HS-27A (cell line): Measurements from ENCODE around the gene FIBP.

Experiments used
- DNase-seq: peaks from one replicate; pipeline ENCODE4 v3.0.0-alpha.2; 2012; ENCODE audit warnings: low read depth, missing footprints

FIBP gene

DNA sequence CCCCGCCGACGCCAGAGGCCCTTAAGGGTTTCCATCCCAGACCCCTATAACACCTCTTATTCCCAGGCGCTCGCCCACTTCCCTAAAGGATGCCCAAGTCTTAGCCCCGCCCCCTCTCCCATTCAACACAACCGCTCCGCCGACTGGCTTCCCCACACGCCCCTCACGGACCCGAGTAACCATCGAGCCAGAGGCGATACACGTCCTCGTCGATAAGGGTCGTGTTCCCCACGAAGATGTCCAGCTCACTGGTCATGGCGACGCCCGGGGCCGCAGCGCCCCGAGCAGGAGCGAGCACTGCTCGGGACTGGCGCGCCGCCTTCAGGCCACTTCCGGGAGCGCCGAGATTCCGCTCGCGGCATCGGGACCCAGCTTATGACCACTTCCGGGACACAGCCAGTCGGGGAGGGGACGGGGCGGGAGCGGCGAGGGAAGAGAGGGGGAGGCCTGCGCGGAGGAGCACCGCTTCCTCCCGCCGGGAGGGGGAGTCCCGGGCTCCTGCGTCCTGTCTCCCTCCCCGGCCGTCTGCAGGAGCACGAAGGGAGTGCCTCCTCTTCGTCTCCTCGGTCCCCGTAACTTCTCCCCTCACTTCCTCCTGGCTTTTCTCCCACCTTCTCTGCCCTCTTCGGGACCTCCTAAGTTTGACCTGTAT, at the start of gene FIBP:
TSS of gene FIBP (minus strand) at position 309 of the 652 bp plus-strand sequence. CDS start at position 256, 53 bp downstream.
- peak; percentile 96 for DNase-seq

DNA sequence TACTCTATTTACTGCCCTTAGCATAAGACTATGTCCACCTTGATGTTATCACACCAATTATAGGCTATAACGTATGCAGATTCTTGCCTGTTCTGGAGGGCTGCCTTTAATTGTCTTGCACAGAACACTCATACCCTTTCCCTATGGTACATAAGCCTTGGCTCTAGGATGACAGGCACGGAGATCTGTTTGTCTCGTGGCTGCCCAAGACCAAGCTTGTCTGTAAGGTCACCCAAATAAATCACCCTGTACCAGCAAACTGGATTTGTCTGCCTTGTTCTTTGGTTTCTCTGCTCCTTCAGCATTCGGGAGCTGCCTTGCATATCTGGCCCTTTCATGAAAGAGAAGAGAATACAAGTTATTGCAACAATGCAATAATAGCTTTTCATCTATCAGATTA, 49.5 kb upstream of the FIBP start:
- no peak for DNase-seq

DNA sequence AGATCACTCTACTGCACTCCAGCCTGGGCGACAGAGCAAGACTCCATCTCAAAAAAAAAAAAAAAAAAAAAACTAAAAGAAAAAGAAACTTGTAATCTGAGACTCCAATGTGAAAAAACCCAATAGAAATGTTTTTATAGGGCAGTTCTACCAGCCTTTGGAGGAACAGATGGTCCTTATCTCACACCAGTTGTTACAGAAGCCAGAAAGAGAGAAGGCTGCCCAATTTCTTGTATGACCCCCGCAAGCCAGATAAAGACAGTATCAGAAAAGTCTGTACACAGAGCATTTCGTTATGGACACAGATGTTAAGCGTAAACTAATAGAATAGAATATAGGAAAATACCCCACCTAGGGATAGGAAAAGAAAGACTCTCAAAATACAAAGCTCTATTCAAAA, 45.7 kb upstream of the FIBP start:
- no peak for DNase-seq

DNA sequence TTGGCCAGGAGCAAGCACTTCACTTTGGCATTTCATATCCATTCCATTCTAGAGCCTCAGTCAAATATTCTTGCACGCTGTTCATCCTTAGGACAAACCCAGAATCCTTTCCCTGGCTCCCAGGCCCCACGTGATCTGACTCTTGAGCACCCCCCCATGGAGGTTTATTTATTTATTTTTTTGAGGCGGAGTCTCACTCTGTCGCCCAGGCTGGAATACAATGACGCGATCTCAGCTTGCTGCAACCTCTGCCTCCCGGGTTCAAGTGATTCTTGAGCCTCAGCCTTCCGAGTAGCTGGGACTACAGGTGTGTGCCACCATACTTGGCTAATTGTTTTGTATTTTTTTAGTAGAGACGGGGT, 44.3 kb upstream of the FIBP start:
- DNase-seq, result no peak

DNA sequence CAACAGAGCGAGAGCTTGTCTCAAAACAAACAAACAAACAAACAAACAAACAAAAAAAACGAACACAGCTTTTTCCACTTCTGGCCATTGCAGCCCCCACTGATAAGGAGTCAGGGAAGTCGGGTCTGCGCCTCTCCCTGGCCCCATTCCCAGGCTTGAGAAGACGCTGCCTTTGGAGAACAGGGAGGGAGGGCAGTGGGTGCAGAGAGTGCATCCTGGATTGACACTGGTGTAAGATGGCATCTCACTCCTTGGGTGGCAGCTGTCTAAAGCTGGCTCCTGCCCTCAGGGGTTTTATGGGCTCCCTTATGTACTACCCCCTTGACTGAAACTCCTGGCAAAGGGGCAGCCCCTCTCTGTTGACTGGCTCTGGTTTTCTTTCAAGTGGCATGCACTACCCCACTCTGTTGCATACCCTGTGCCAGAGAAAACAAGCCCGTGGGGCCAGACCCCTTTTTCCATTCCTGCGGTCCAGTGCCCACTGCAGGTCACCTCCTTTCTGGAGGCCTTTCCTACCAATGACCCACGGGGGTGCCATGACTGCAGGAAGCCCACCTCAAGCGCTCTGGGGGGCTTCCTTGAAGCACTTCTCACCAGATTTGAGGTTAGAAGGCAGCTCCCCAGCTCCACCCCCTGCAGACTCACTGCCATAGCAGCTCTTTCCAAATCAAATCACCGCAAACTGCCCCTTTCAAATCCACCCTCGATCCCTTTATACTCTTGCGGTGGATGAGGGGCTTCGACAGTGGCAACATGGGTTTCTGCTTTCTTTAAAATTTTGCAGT, 43.7 kb upstream of the FIBP start:
- DNase-seq, result no peak

DNA sequence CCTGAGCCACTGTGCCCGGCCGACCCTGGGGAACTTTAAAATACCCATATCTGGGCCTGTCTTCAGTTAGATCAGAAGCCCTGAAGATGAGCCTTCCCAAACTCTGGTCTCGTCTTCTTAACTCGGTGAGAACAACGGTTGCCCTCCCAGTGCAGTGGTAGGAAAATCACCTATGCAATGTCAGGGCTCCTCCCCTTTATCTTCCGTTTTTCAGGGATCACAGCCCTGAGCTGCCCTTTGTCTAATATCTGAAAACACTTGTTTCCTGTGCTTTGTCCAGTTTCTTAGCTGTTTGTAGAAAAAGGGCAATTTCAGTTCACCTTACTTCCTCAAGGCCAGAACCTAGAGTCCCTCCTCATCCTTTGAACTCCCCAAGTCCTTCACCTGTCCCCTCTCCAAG, 40.4 kb upstream of the FIBP start:
- no peak for DNase-seq

DNA sequence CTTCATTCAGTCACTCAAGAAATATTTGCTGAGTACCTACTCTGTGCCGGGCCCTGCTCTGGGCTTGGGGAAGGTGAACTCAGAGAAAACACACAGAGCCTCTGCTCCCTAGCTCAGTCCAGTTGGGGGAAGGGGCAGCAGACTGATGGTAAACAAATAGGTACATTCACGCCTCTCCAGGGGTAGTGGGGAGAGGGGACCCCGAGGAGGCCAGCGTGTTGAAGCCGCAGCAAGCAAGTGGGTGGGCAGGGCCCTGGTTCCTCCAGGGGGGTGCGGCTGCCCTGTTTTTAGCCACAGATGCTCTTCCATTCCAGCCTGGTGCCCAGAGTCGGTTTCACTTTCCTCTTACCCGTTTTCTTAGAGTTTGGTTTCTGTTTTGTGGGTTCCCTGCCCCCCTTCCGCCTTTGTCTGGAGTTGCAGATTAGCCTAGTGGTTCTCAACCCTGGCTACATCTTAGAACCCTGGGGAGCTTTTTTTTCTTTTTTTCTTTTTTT, 39.7 kb upstream of the FIBP start:
- DNase-seq, result no peak

DNA sequence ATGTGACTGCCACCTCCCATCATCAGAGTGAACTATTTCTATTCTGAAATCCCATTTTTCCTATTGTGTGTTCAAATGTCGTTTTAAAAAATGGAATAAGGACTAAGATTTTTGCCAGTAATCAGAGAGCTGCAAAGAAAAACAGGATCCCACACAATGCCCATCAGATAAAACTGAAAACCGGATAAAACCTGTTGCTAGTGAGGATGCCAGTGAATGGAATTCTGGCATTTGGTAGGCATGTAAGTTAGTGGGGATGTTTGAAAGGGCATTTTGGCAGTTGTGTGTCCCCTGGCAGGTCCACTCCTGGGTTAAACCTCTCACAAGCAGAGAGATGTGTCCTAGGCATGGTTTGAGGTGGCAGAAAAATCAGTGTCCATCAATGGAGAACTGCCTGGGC, 37.1 kb upstream of the FIBP start:
- DNase-seq, result no peak

DNA sequence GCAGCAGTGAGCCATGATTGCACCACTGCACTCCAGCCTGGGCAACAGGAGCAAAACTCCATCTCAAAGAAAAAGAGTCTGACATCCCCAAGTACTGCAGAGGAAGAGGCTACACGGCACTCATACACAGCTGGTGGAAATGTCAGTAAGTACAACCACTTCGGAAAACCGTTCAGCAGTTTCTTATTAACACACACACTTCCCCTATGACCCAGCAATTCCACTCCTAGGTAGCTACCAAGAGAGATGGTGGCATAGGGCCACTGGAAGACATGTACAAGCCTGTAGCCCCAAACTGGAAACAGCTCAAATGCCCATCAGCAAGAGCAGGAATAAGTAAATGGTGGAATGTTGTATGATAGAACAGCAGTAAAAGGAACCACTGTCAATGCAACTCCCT, 34.3 kb upstream of the FIBP start:
- no peak for DNase-seq

DNA sequence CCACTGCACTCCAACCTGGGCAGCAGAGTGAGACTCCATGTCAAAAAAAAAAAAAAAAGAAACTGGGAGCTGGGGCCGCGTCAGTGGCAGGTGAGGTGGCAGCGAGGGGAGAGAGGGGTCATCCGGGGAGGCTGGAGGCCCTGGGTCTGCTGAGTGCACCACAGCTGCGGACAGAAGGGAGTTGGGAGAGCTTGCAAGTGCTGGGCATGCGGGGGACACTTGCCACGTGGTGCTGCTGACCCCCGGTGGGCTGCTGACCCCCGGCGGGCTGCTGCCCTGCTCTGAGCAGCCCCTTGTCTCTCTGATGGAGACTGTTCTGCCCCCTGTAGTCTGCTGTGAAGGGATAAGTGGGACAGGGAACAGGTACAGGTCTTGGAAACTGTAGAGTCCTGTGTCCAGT, 33.6 kb upstream of the FIBP start:
- DNase-seq, result no peak

DNA sequence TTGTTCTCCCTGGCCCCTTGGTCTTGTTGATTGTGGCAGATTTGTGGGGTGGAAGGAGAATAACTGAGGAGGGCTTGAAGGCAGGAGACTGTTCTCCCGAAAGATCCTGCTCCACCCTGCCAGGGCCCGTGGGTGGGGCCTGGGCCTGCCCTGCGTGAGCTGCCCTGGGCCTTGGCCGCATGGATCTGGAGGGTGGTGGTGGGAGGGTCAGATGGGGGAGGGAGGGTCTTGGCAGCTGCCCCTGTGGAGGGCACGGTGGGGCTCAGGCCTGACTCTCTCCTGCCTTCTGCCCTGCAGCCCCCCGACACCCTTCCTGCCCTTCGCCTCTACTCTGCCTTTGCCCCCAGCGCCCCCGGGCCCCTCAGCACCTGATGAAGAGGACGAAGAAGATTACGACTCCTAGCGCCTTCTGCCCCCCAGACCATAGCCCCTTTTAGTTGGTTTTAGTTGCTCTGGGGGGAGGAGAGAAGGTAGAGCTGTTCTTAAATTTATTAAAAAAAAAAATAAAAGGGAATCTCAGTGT, 32.8 kb upstream of the FIBP start:
- no peak for DNase-seq

DNA sequence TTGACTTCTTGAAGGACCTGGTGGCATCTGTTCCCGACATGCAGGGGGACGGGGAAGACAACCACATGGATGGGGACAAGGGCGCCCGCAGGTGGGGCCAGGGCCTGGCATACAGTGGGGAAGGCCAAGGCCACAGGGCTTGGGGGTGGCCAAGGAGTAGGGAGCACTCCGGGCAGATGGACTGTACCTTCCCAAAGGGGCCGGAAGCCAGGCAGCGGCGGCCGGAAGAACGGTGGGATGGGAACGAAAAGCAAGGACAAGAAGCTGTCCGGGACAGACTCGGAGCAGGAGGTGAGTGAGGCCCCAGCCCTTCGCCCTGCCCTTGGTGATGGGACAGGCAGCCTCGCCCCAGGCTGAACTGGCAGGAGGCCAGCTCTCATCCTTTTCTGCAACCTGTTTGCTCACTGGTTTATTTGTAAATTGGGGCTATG, 32.1 kb upstream of the FIBP start:
- no peak for DNase-seq

DNA sequence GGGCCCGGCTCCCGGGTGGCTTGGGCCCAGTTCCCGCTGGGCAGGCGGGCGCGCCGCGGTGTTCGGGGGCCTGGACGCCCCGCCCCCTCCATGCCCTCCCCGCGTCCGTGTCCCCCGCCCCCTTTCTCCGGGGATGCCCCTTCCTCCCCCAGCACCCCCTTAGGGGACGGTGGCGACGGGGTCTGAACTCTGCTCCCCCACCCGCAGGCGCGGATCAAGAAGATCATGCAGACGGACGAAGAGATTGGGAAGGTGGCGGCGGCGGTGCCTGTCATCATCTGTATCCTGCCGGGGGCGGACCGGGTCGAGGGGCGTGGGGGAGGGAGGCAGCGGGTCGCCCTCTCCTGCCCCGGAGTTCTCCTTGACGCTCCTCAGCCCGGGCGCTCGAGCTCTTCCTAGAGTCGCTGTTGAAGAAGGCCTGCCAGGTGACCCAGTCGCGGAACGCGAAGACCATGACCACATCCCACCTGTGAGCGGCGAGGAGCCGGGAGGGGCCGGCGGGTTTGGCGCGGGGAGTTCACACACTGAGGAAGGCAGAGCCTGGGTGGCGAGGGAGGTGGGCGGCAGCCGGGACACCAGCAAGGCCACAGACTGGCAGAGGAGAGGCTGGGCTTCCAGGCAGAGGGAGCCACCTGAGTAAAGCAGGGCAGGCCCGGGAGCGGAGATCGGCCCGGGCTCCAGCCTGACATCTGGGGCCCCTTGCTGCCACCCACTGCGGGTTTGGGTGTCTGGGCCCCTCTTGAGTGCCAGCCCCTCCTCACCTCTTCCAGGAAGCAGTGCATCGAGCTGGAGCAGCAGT, 31.5 kb upstream of the FIBP start:
- no peak for DNase-seq

DNA sequence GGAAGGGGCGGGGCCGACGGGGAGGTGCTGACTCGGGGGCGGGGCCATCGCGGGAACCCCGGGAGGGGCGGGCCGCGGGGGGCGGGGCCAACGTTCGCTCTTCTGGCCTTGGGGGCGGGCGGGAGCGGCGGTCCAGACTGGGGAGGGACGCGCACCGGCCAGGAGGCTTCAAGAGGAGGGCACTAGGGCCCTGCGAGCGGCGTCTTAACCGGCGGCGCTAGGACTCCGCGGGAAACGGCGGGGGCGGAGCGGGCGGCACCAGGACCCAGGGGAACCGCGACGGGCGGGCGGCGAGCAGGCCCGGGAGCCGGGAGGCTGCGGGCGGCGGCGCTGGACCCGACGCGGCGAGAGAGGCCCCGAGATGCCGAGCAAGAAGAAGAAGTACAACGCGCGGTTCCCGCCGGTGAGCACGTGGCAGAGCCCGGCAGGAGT, 30.9 kb upstream of the FIBP start, which contains the start of gene DRAP1:
TSS of gene DRAP1 (plus strand) at position 286 of the 432 bp plus-strand sequence. CDS start at position 362, 76 bp downstream.
- peak; percentile 87 for DNase-seq

DNA sequence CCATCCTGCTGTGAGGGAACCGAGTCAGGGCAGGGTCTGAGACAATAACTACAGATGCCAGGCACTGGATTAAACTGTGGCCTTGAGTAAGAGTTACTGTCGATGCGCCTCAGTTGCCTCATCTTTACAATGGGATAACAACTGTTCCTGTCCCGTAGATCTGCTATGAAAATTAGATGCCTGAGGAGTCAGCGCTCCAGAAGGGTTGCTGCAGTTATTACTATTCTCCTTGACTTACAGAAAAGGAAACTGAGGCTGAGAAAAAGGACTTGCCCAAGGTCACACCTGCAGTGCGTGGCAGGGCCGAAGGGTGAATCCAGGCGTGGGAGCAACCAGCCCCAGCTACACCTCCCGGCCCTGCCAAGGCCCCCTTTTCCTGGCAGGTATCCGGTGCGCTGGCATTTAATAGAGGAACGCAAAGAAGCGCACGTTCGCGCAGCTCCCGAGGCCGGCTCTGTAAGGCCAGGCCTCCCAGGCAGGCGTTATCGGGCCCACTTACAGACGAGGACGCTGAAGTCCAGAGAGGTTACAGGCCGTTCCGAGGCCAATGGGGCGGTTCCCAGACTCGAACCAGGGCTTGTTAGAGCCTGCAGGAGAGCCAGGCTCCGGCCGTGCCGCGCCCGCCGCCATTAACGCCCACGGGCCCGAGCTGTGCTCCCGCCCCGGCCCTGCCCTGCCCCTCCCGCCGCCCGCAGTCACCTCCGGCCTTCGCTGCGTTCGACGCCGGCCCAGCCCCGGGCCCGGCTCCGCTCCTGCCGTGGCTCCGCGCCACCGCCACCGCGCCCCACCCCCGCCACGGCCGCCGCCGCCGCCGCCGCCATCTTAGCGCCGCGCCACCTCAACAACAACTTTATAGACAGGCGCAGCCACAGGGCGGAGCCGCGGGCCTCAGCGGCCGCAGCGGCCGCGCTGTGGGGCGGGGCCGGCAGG, 30.2 kb upstream of the FIBP start, which contains the start of gene C11orf68:
TSS of gene C11orf68 (minus strand) at position 852 of the 930 bp plus-strand sequence. CDS start at position 821, 31 bp downstream.
- DNase-seq, result no peak

DNA sequence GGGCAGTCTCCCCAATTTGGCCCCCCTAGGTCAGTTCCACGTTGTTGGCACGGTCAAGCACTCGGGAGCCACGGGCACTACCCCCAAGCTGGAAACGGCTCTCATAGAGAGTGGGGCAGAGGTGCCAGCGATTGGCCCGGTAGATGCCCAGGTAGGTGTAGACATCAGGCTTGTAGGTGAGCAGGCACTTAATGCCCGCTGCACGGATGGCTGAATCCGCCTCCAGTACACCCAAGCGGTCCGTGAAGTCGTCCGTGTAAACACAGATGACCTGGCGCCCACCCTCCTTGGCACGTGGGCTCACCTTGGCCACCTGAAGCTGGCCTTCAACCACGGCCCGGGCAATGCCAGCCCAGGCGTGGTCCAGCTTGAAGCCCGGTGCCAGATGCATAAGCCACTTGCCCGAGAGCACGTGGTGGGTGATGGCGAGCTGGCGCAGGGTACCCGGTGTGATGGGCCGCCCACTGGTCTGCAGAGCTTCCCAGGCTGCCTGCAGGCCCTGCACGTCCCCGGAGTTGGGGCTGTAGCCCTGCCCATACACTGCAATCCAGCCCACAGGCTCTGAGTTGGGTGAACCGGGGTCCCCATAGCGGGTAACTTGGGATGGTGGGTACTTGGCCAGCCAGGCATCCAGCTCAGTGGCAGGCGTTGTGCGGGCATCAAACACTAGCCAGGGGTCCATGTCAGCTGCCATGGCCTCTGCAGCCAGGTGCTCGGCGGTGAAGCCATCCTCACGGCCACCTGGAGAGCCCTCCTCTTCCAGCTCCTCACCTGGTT, 29.4 kb upstream of the FIBP start:
- no peak for DNase-seq

DNA sequence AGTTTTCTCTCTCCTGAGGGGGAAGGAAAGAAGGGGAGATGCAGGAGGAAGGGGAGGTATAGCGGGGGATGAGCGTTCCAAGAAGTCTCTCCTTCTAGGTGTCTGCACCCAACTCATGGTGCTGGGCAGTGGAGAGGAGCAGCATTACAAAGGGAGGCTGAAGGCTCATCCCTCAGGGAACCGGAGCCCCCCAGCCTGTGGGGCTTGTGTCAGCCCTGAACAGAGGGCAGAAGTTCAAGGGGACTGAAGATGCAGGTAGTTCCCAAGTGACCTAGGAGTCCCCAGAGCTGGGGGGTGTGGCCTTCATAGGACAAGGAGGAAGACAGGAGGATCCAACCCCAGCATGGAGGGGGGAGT, 28.8 kb upstream of the FIBP start:
- DNase-seq, result no peak

DNA sequence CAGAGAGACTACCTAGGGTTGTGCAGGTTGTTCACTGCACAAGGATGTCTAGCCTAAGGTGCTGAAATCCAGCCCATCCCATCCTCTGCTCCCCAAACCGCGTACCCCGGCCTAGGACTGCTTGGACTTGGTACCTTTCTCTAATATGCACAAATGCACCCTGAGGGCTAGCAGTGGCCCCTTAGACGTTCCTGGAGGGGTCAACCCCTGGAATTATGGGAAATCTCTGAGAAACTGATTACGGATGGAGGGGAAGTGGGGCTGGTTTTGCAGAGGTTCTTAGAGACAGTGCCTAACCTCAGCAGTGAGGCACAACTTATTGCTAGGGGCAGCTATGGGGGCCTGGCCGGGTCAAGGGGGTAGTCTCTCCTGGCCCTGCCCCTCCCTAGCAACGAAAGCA, 28.1 kb upstream of the FIBP start:
- no peak for DNase-seq

DNA sequence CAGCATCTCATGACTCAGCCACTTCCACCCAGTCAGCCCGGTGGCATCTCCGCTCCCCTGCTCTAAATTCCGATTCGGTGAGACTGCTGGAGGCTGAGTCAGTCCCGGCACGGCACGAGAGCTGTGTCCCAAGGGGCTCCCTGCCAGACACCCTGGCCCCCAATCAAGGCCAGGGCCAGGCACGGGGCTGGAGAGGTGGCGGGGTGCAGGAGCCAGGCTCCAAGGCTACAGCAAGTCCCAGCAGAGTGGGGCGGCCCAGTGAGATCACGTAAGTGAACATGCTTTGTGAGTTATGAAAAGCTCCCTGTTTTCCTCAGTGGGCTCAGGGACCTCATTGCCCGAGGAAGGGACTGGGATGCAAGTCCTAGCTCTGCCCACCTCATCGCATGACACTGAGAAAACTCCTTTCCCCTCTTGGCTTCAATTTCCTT, 27.6 kb upstream of the FIBP start:
- DNase-seq, result peak; percentile 99

DNA sequence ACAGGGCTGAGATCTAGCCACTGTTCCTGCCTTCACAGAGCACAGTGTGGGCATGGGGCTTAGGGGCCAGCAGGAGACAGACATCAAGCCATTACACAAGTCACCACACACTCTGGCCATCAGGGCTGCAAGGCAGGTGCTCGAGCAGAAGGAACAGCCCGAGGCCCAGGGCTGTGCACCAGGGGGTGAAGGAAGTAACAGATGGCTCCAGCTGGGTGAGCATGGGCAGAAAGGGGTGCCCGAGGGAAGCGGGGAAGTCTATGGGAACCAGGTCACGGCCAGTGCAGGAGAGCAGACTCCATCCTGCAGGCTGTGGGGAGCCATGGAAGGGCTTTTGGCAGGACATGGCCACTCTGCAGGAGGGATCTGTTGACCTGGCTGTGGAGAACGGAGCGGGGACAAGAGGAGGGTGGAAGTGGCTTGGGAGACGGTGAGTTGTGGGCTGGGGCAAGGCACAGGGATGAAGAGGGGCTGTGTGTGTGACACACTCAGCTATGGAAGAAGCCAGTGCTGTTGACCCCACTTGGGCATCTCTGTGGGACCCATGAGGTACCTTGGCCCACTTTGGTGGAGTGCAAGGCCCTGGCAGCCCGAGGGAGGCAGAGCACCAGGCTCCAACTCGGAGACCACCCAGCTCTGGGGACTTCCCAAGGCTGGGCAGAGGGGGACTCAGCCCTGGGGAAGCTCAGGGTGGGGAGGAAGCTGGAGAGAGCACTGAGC, 27.0 kb upstream of the FIBP start:
- no peak for DNase-seq
